ENCODE data around the gene COIL.

The COIL gene

GRCh38 chr17:56893503-56893902 lies 67.3 kb downstream of the COIL start:
- peaks cover 20% of the 10 kb centered on the region for H3K4me1 ChIP-seq (ENCODE audit: control insufficient read depth, insufficient read depth, low read length)
- H3K36me3 ChIP-seq (ENCODE audit: control insufficient read depth, insufficient read depth, low read length), result peaks cover 48% of the 10 kb centered on the region
- no peak overlapping the region for H3K9ac ChIP-seq (ENCODE audit: low read length)
- H3K27me3 ChIP-seq (ENCODE audit: control insufficient read depth, insufficient read depth, low read length), result no peaks in the 10 kb centered on the region
- H3K9me3 ChIP-seq (ENCODE audit: control insufficient read depth, low read length), result no peaks in the 10 kb centered on the region
- H3K4me3 ChIP-seq (ENCODE audit: low read length), result no peak overlapping the region

GRCh38 chr17:56892333-56892732 lies 68.5 kb downstream of the COIL start:
- H3K9ac ChIP-seq (ENCODE audit: low read length), result no peak overlapping the region
- H3K4me3 ChIP-seq (ENCODE audit: low read length), result no peak overlapping the region
- peaks cover 21% of the 10 kb centered on the region for H3K4me1 ChIP-seq (ENCODE audit: control insufficient read depth, insufficient read depth, low read length)
- H3K36me3 ChIP-seq (ENCODE audit: control insufficient read depth, insufficient read depth, low read length), result peaks cover 44% of the 10 kb centered on the region
- H3K9me3 ChIP-seq (ENCODE audit: control insufficient read depth, low read length), result peaks cover 2% of the 10 kb centered on the region
- H3K27me3 ChIP-seq (ENCODE audit: control insufficient read depth, insufficient read depth, low read length), result no peaks in the 10 kb centered on the region

DNA sequence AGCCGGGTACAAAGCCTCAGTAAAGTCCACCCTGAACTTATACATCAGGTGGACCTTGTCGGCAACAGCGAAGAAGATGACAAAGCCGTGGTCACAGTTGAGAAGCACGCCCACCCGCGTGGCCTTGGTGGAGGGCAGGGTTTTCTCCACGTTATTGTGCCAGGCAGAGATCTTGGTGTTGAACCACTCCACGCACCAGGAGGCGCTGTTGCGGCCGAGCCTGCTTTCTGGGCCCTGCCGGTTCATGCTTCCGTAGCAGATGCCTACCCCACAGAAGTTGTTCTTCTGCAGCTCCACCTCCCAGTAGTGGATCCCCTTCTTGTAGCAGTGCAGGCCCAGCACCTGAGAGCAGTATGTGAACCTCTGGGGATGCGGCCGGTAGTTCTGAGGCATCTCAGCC lies 69.1 kb downstream of the COIL start:
- H3K4me3 ChIP-seq (ENCODE audit: low read length), result no peak overlapping the region
- H3K9ac ChIP-seq (ENCODE audit: low read length), result no peak overlapping the region
- peaks cover 44% of the 10 kb centered on the region for H3K36me3 ChIP-seq (ENCODE audit: control insufficient read depth, insufficient read depth, low read length)
- no peaks in the 10 kb centered on the region for H3K27me3 ChIP-seq (ENCODE audit: control insufficient read depth, insufficient read depth, low read length)
- H3K4me1 ChIP-seq (ENCODE audit: control insufficient read depth, insufficient read depth, low read length), result peaks cover 22% of the 10 kb centered on the region
- peaks cover 5% of the 10 kb centered on the region for H3K9me3 ChIP-seq (ENCODE audit: control insufficient read depth, low read length)

DNA sequence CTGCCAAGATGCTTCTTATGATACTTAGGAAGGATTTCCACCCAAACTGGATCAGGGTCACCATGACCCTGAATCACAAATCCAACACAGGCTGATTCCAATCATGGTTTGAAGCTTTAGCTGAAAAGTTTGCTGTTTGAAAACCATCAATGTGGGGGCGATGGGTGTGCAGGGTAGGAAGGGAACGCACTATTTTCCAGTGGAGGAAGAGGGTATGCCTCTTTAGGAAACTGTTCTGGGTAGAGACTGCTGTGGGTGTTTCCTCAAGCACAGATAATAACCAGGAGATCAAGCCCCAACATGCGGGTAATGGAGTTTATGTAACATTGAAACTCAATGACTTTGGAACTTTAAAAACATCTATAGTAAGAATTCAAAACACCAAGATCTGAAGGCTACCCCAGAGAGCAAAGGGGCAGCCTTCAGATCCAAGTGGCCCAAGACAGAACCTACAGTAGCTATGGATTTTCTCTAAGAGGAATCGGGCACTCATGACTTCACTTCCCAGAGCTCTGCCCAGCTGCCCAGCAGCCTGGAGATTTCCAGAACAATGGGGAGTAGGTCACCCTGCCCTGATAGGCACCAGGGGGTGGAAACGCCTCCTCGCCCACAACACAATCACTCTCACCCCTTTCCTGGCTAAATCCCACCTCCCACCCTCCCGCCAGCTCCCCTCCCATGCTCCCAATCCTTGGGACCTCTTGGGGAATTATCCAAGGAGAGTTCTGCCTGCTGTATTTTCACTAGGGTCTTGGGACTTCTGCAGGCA lies 69.8 kb downstream of the COIL start:
- Histone ChIP-seq H3K36me3 (ENCODE audit: control insufficient read depth, insufficient read depth, low read length) (peaks cover 44% of the 10 kb centered on the region), H3K4me3 (ENCODE audit: low read length) (no peak overlapping the region)

GRCh38 chr17:56890390-56890789 lies 70.5 kb downstream of the COIL start:
- no peak overlapping the region for H3K4me3 ChIP-seq (ENCODE audit: low read length)
- no peaks in the 10 kb centered on the region for H3K27me3 ChIP-seq (ENCODE audit: control insufficient read depth, insufficient read depth, low read length)
- peaks cover 5% of the 10 kb centered on the region for H3K9me3 ChIP-seq (ENCODE audit: control insufficient read depth, low read length)
- H3K9ac ChIP-seq (ENCODE audit: low read length), result no peak overlapping the region
- peaks cover 37% of the 10 kb centered on the region for H3K36me3 ChIP-seq (ENCODE audit: control insufficient read depth, insufficient read depth, low read length)
- peaks cover 34% of the 10 kb centered on the region for H3K4me1 ChIP-seq (ENCODE audit: control insufficient read depth, insufficient read depth, low read length)

More for the DNA sequence above, 69.8 kb downstream of the COIL start:
- Histone ChIP-seq H3K9ac (ENCODE audit: low read length) (no peak overlapping the region), H3K9me3 (ENCODE audit: control insufficient read depth, low read length) (peaks cover 5% of the 10 kb centered on the region), H3K27me3 (ENCODE audit: control insufficient read depth, insufficient read depth, low read length) (no peaks in the 10 kb centered on the region), H3K4me1 (ENCODE audit: control insufficient read depth, insufficient read depth, low read length) (peaks cover 28% of the 10 kb centered on the region)

Measured in mucosa of stomach (tissue), 1 donor.